Stimulated activated CD4-positive, alpha-beta T cell treated with anti-CD3 and anti-CD28 coated beads, Interleukin-15, amount 100 ng/mL, for 48 hours (primary cell): ENCODE results near the gene TAF1L.
"Not testable (repeated sequence)": the region's sequence is repeated elsewhere in the genome, so short reads cannot be mapped to it uniquely, and the experiment has no call there.

ENCODE experiments used
- DNase-seq, 2 donors: peaks; one replicate each; pipeline ENCODE4 v3.0.0-alpha.2; 2020; ENCODE audit warnings: low read depth in 2 of 2

The TAF1L gene, protein sequence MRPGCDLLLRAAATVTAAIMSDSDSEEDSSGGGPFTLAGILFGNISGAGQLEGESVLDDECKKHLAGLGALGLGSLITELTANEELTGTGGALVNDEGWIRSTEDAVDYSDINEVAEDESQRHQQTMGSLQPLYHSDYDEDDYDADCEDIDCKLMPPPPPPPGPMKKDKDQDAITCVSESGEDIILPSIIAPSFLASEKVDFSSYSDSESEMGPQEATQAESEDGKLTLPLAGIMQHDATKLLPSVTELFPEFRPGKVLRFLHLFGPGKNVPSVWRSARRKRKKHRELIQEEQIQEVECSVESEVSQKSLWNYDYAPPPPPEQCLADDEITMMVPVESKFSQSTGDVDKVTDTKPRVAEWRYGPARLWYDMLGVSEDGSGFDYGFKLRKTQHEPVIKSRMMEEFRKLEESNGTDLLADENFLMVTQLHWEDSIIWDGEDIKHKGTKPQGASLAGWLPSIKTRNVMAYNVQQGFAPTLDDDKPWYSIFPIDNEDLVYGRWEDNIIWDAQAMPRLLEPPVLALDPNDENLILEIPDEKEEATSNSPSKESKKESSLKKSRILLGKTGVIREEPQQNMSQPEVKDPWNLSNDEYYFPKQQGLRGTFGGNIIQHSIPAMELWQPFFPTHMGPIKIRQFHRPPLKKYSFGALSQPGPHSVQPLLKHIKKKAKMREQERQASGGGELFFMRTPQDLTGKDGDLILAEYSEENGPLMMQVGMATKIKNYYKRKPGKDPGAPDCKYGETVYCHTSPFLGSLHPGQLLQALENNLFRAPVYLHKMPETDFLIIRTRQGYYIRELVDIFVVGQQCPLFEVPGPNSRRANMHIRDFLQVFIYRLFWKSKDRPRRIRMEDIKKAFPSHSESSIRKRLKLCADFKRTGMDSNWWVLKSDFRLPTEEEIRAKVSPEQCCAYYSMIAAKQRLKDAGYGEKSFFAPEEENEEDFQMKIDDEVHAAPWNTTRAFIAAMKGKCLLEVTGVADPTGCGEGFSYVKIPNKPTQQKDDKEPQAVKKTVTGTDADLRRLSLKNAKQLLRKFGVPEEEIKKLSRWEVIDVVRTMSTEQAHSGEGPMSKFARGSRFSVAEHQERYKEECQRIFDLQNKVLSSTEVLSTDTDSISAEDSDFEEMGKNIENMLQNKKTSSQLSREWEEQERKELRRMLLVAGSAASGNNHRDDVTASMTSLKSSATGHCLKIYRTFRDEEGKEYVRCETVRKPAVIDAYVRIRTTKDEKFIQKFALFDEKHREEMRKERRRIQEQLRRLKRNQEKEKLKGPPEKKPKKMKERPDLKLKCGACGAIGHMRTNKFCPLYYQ (N-terminal part only)

GRCh38 chr9:32635362-32635761, at the start of gene TAF1L:
TAF1L (minus strand) TSS chr9:32635669; CDS start chr9:32635579, 90 bp downstream.
- no peak for DNase-seq

DNA sequence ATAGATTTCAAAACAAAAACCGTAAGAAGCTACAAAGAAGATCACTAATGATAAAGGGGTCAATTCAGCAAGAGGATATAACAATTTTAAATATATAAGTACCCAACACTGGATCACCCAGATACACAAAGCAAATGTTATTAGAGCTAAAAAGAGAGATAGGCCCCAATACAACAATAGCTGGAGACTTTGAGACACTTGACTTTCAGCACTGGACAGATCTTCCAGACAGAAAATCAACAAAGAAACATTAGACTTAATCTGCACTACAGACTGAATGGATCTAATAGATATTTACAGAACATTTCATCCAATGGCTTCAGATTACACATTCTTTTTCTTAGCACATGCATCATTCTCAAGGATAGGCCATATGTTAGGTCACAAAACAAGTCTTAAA, 46.3 kb upstream of the TAF1L start:
- no peak for DNase-seq

- DNase-seq: no peak
Measured at GRCh38 chr9:32677931-32678330, 42.5 kb upstream of the TAF1L start.

DNA sequence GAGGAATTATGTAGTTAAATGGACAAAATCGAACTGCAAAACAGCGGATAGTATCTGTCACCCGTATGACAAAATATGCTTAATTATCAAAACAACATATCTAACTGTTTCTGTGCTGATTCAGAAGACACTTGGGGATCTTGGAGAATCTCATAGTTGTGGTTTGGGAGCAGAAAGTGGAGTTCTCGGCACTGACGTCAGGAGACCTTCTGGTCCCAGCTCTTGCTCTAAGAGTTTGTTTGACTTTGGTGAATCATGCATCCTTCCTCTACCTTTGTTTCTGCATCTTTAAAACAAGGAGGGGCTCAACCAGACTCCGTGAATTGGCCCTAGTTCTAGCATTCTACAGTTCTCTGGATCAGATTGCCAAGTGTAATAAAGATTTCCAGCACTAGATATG, 37.0 kb upstream of the TAF1L start:
- no peak for DNase-seq

- no peak for DNase-seq
Measured at GRCh38 chr9:32671333-32671732, 35.9 kb upstream of the TAF1L start.

- DNase-seq: no peak
Measured at GRCh38 chr9:32665101-32665500, 29.6 kb upstream of the TAF1L start.

GRCh38 chr9:32663741-32664140, 28.3 kb upstream of the TAF1L start:
- no peak for DNase-seq

- no peak for DNase-seq
Measured at GRCh38 chr9:32647671-32648070, 12.2 kb upstream of the TAF1L start.

DNA sequence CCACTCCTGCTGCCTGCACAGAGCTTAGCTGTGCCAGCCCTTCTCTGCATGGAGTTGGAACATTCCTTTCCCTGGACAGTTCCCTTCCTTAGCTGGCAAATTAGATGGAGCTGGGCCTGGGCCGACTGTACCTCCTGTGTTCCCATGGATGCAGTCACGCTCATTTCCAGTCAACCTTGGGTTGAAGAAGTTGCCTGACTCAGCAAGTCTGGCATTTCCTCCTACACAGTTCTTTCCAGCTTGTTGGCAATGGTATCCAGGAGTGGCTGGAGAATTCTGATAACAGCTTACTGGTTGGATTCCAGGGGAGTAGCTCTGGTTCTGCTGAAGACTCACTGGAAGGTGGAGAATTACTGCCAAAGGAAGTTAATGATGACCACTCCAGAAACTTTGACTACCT, 9.2 kb upstream of the TAF1L start:
- no peak for DNase-seq

DNA sequence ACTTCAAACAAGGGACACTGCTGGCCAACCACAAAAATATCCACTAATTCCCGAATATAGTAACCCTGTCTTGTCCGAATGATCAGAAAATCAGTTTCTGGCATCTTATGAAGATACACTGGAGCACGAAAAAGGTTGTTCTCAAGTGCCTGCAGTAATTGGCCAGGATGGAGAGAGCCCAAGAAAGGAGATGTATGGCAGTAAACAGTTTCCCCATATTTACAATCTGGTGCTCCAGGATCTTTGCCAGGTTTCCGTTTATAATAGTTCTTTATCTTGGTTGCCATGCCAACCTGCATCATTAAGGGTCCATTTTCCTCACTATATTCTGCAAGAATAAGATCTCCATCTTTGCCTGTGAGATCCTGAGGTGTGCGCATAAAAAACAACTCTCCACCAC, 2.3 kb downstream of the TAF1L start:
- not testable (repeated sequence) for DNase-seq

DNA sequence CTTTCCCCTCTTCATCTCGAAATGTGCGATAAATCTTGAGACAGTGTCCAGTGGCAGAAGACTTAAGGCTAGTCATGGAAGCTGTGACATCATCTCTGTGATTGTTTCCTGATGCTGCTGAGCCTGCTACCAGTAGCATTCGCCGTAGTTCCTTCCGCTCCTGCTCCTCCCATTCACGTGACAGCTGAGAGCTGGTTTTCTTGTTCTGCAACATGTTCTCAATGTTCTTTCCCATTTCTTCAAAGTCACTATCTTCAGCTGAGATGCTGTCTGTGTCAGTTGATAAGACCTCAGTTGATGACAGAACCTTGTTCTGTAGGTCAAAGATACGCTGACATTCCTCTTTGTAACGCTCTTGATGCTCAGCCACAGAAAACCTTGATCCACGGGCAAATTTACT, 3.5 kb downstream of the TAF1L start:
- no peak for DNase-seq

DNA sequence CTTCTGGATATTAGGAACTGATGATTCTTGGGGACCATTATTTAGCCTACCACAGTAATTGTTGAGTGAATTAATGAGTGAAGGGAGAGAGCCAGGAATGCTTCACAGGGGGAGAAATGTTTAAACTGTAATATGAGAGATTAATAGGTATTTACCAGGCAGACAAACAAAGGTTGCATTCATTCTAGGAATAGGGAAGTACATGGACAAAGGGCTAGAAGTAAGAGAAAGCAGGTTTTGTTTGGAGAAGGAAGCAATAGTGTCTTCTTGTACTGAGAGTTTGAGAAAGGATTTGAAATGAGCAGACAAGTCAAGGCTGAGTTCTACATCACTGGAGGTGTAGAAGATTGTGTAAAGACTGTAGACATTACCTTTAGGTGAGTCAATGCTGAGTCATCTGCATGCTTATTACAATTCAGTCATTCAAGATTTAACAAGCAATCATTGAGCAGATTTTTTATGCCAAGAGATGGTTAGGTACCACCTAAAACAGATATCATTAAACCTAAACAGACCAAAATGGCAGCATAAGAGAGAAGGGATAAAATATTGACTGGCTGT, 8.0 kb downstream of the TAF1L start:
- DNase-seq: no peak

GRCh38 chr9:32625320-32625719, 10.1 kb downstream of the TAF1L start:
- DNase-seq: no peak

- DNase-seq: no peak
Measured at GRCh38 chr9:32622948-32623347, 12.5 kb downstream of the TAF1L start.

- no peak for DNase-seq
Measured at GRCh38 chr9:32618261-32618660, 17.2 kb downstream of the TAF1L start.

DNA sequence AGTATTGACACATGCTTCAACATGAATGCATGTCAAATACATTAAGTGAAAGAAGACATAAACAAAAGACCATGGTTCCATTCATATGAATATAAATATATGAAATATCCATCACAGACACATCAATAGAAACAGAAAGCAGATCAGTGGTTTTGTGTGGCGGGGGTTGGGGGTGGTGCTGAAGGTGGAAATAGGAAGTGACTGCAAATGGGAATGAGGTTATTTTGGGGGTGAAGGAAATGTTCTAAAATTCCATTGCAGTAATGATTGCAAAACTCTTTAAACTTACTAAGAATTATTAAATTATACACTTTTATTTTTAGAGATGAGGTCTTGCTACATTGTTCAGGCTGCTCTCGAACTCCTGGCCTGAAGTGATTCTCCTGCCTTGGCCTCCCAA, 28.7 kb downstream of the TAF1L start:
- no peak for DNase-seq

GRCh38 chr9:32603914-32604852, 31.3 kb downstream of the TAF1L start:
- no peak for DNase-seq

GRCh38 chr9:32599021-32599420, 36.4 kb downstream of the TAF1L start:
- DNase-seq: not testable (repeated sequence)

- DNase-seq: no peak
Measured at GRCh38 chr9:32596936-32597335, 38.5 kb downstream of the TAF1L start.

- no peak for DNase-seq
Measured at GRCh38 chr9:32596096-32596865, 39.2 kb downstream of the TAF1L start.
